ENCODE results near the gene GIPR.
"Not testable (repeated sequence)": the region's sequence is repeated elsewhere in the genome, so short reads cannot be mapped to it uniquely, and the experiment has no call there.

DNA sequence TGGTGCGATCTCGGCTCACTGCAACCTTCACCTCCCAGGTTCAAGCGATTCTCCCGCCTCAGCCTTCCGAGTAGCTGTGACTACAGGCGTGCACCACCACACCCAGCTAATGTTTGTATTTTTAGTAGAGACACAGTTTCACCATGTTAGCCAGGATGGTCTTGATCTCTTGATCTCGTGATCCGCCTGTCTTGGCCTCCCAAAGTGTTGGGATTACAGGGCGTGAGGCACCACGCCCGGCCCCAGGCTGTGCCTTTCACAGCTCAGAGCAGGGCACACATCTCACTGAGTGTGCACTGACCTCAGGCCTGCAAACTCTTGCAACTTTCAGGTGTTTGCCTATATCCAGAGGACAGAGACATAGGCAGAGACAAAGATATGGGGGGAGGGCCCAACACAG lies 17.0 kb downstream of the GIPR start:
- TF ChIP-seq, protein P1, sequence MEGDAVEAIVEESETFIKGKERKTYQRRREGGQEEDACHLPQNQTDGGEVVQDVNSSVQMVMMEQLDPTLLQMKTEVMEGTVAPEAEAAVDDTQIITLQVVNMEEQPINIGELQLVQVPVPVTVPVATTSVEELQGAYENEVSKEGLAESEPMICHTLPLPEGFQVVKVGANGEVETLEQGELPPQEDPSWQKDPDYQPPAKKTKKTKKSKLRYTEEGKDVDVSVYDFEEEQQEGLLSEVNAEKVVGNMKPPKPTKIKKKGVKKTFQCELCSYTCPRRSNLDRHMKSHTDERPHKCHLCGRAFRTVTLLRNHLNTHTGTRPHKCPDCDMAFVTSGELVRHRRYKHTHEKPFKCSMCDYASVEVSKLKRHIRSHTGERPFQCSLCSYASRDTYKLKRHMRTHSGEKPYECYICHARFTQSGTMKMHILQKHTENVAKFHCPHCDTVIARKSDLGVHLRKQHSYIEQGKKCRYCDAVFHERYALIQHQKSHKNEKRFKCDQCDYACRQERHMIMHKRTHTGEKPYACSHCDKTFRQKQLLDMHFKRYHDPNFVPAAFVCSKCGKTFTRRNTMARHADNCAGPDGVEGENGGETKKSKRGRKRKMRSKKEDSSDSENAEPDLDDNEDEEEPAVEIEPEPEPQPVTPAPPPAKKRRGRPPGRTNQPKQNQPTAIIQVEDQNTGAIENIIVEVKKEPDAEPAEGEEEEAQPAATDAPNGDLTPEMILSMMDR (conservative IDR thresholded peaks at IDR 0.05; ENCODE audit: low read depth, low read length): not testable (repeated sequence)
- TF ChIP-seq EZH2 (IDR thresholded peaks at IDR 0.05; ENCODE audit: low read length, unreplicated experiment): not testable (repeated sequence)

Data from PC-3 (cell line).